Measurements from ENCODE around the gene UGDH.

Gene UGDH

DNA sequence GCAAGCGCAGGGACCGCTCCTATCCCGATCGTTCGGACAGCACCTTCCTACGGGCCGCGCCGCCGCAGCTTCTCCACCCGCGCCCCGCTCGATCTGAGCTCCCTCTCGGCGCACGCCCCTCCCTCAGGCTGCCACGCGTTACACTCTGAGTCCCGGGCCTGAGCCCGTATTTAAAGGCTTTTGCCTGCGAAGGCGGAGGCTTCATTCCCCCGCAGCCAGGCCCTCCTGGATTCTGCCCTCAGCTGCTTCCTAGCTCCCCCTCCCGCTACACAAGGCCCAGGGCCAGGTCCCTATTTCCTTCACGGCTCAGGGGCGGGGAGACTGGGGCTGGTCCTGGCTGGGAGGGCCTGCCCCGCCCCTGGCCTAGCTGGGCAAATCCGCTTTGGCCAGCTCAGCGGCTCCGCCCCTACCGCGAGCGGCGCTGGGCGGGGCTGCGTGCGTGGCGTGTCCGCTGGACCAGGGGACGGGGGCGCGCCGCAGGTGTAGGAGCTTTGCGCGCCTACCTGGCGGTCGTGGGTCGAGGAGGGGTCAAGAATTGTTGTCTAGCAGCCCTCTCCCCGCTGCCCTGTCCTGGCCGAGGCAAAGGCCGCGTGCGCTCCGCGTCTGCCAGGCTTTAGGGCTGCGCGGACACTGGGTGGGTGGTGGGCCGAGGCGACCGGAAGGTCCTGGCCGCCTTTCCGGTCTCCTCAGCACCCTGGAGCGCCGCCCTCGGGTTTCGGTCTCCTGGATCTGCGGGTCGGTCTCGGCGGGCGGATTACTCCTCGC, at the start of gene UGDH:
Gene UGDH (minus strand): TSS at position 144 of the 765 bp plus-strand sequence. CDS start 5,927 bp downstream, outside the sequence.
- Histone ChIP-seq H3K36me3 (ENCODE audit: insufficient read depth, low read length) (no peaks in the 10 kb centered on the region), H3K9me2 (replicated peaks; ENCODE audit: low read depth, low read length) (no peaks in the 10 kb centered on the region), H3K9me3 (ENCODE audit: insufficient read depth, low read depth, low read length) (no peaks in the 10 kb centered on the region; the same call in 1 of the 2 replicates), H3K9ac (ENCODE audit: low read depth, low read length, poor library complexity, severe bottlenecking) (peak within 1 kb of the TSS; percentile 79), H2AFZ (ENCODE audit: low read length) (peak within 1 kb of the TSS; percentile 85), H4K20me1 (ENCODE audit: insufficient read depth, low read length, poor library complexity, severe bottlenecking) (peaks cover 7% of the 10 kb centered on the region), H3K79me2 (ENCODE audit: insufficient read depth, low read length) (peaks cover 48% of the 10 kb centered on the region), H3F3A (ENCODE audit: low read depth) (no peaks in the 10 kb centered on the region), H3K4me1 (ENCODE audit: insufficient read depth, low read length, poor library complexity, severe bottlenecking) (peaks cover 26% of the 10 kb centered on the region), H3K4me2 (ENCODE audit: low read depth, low read length, poor library complexity, severe bottlenecking) (peak within 1 kb of the TSS; percentile 93), H3K27me3 (ENCODE audit: insufficient read depth, low read length, poor library complexity, severe bottlenecking) (no peaks in the 10 kb centered on the region), H3K4me3 (ENCODE audit: low read length, poor library complexity, severe bottlenecking) (peak within 1 kb of the TSS; percentile 82)
- no peak for TF ChIP-seq EZH2phosphoT487 (IDR thresholded peaks at IDR 0.05; ENCODE audit: borderline replicate concordance)
- TF ChIP-seq, protein P1, sequence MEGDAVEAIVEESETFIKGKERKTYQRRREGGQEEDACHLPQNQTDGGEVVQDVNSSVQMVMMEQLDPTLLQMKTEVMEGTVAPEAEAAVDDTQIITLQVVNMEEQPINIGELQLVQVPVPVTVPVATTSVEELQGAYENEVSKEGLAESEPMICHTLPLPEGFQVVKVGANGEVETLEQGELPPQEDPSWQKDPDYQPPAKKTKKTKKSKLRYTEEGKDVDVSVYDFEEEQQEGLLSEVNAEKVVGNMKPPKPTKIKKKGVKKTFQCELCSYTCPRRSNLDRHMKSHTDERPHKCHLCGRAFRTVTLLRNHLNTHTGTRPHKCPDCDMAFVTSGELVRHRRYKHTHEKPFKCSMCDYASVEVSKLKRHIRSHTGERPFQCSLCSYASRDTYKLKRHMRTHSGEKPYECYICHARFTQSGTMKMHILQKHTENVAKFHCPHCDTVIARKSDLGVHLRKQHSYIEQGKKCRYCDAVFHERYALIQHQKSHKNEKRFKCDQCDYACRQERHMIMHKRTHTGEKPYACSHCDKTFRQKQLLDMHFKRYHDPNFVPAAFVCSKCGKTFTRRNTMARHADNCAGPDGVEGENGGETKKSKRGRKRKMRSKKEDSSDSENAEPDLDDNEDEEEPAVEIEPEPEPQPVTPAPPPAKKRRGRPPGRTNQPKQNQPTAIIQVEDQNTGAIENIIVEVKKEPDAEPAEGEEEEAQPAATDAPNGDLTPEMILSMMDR (conservative IDR thresholded peaks at IDR 0.05; ENCODE audit: low read length), result no peak

DNA sequence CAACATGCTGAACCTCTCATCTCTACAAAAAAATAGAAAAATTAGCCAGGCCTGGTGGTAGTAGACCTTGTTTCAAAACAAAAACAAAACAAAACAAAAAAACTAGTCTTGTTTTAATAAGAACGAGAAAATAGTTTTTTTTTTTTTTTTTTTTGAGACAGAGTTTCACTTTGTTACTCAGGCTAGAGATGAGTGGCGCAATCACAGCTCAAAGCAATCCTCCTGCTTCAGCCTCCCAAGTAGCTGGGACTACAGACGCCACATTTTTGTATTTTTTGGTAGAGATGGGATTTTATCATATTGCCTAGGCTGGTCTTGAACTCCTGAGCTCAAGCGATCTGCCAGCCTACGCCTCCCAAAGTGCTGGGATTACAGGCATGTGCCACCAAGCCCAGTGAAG, 47.7 kb upstream of the UGDH start:
- no peaks in the 10 kb centered on the region for H3K27me3 ChIP-seq (ENCODE audit: insufficient read depth, low read length, poor library complexity, severe bottlenecking)
- no peaks in the 10 kb centered on the region for H3K79me2 ChIP-seq (ENCODE audit: insufficient read depth, low read length)
- H3K4me3 ChIP-seq (ENCODE audit: low read length, poor library complexity, severe bottlenecking), result no peak overlapping the region
- no peak overlapping the region for H2AFZ ChIP-seq (ENCODE audit: low read length)
- H3K36me3 ChIP-seq (ENCODE audit: insufficient read depth, low read length), result no peaks in the 10 kb centered on the region
- no peak for TF ChIP-seq EZH2phosphoT487 (IDR thresholded peaks at IDR 0.05; ENCODE audit: borderline replicate concordance)
- TF ChIP-seq, protein P1 (conservative IDR thresholded peaks at IDR 0.05; ENCODE audit: low read length), result no peak
- no peaks in the 10 kb centered on the region for H3F3A ChIP-seq (ENCODE audit: low read depth)
- H3K9ac ChIP-seq (ENCODE audit: low read depth, low read length, poor library complexity, severe bottlenecking), result no peak overlapping the region
- no peak overlapping the region for H3K4me2 ChIP-seq (ENCODE audit: low read depth, low read length, poor library complexity, severe bottlenecking)
- no peaks in the 10 kb centered on the region for H3K4me1 ChIP-seq (ENCODE audit: insufficient read depth, low read length, poor library complexity, severe bottlenecking)
- H3K9me2 ChIP-seq (replicated peaks; ENCODE audit: low read depth, low read length), result no peaks in the 10 kb centered on the region
- H4K20me1 ChIP-seq (ENCODE audit: insufficient read depth, low read length, poor library complexity, severe bottlenecking), result no peaks in the 10 kb centered on the region
- no peaks in the 10 kb centered on the region for H3K9me3 ChIP-seq (ENCODE audit: insufficient read depth, low read depth, low read length)

DNA sequence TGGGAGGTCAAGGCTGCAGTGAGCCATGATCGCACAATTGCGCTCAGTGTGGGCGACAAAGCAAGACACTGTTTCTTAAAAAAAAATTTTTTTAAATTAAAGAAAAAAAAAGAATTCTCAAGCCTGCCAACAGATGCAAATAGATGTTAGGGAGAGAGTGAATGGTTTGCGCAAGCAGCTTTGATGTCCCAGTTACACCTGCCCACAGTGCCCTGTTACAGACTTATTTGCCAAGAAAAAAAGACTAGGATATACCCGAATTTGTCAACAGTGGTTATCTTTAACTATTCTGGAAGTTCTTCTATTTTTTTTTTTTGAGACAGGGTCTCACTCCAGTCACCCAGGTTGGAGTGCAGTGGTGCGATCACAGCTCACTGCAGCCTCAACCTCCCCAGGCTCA, 44.3 kb upstream of the UGDH start:
- Histone ChIP-seq H2AFZ (ENCODE audit: low read length) (no peak overlapping the region), H3K27me3 (ENCODE audit: insufficient read depth, low read length, poor library complexity, severe bottlenecking) (no peaks in the 10 kb centered on the region), H3K4me1 (ENCODE audit: insufficient read depth, low read length, poor library complexity, severe bottlenecking) (no peaks in the 10 kb centered on the region), H3K4me2 (ENCODE audit: low read depth, low read length, poor library complexity, severe bottlenecking) (no peak overlapping the region), H3K79me2 (ENCODE audit: insufficient read depth, low read length) (no peaks in the 10 kb centered on the region), H3F3A (ENCODE audit: low read depth) (no peaks in the 10 kb centered on the region), H3K9me3 (ENCODE audit: insufficient read depth, low read depth, low read length) (no peaks in the 10 kb centered on the region), H3K4me3 (ENCODE audit: low read length, poor library complexity, severe bottlenecking) (no peak overlapping the region), H3K9ac (ENCODE audit: low read depth, low read length, poor library complexity, severe bottlenecking) (no peak overlapping the region), H4K20me1 (ENCODE audit: insufficient read depth, low read length, poor library complexity, severe bottlenecking) (no peaks in the 10 kb centered on the region), H3K9me2 (replicated peaks; ENCODE audit: low read depth, low read length) (no peaks in the 10 kb centered on the region), H3K36me3 (ENCODE audit: insufficient read depth, low read length) (no peaks in the 10 kb centered on the region)
- TF ChIP-seq, protein P1 (conservative IDR thresholded peaks at IDR 0.05; ENCODE audit: low read length), result no peak
- TF ChIP-seq EZH2phosphoT487 (IDR thresholded peaks at IDR 0.05; ENCODE audit: borderline replicate concordance), result no peak
